Activated CD4-positive, alpha-beta T cell treated with anti-CD3 and anti-CD28 coated beads, Interleukin-2, amount 50 U/mL, for 16 hours (primary cell): ENCODE measurements around the gene POT1.
A peak's percentile ranks its signal among the peaks of the same experiment; 100 is the strongest.

Experiments
- DNase-seq: peaks from one replicate; pipeline ENCODE4 v3.0.0-alpha.2; 2020

POT1 gene

GRCh38 chr7:124908259-124908658, 21.4 kb downstream of the POT1 start:
- DNase-seq, result no peak

DNA sequence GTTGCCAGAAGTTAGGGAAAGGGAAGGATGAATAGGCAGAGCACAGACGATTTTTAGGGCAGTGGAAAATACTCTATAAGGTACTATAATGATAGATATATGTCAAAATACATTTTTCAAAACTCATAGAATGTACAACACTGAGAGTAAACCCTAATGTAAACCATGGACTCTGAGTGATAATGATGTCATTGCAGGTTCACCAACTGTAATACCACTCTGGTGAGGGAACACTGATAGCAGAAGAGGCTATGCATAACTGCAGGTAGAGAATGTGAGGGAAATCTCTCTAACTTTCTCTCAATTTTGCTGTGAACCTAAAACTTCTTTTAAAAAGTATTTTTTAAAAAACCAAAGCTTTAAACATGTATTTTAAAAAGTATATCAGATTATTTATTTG, 22.1 kb downstream of the POT1 start:
- DNase-seq, result no peak

DNA sequence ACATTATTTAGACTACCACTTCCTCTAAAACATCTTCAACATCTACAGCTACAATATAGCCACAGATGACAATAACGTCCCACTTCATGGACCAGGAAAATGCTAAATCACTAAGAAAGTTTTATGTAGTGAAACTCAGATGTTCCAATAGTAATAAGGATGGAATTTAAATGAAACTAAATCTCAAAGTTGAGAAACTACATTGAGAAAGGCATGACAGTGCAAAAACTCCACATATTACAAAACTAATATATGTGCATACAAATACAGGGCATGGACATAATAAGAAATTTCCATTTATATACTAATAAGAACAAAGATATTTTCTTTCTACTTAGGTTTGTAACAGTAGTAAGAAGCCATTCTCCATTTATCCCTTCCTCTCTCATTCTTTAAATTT, 31.1 kb downstream of the POT1 start:
- DNase-seq, result no peak

DNA sequence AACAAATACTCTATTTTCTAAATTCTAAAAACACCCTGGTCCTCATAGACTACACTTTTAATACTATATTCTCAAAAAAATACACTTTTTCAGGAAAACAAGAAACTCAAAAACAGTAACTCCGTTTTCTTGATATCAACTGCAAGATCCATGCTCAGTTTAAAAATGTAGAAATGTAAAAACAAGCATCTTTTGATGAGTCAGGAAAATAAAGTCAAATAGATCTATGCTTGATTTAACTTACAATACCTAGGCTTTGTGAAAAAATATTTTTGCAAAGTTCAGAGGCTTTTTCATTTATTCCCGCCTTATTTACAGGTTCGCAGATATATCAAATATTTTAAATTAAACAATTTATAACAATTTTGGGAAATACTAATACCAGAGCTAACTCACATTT, 33.6 kb downstream of the POT1 start:
- no peak for DNase-seq

GRCh38 chr7:124893140-124893827, 36.3 kb downstream of the POT1 start:
- DNase-seq, result peak; percentile 27

DNA sequence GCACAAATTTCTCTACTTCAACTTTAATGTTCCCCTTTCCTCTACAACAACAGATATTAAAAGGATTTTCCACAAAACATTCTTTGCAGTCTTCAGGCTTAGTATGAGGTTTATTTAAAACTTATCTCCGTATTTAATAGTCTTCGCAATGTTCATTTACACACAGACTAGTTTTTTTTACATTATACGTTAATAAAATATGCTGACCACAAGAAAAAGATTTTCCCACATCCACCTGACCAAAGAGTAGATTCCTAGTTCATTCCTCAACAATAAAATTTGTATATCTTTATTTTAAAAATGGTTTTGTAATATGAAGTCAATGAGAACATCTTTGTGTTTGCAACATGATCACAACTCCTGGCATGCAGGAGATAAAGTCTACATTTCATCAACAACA, 42.4 kb downstream of the POT1 start:
- no peak for DNase-seq

- no peak for DNase-seq
These were observed 47.6 kb downstream of the POT1 start for GRCh38 chr7:124881981-124882380.

DNA sequence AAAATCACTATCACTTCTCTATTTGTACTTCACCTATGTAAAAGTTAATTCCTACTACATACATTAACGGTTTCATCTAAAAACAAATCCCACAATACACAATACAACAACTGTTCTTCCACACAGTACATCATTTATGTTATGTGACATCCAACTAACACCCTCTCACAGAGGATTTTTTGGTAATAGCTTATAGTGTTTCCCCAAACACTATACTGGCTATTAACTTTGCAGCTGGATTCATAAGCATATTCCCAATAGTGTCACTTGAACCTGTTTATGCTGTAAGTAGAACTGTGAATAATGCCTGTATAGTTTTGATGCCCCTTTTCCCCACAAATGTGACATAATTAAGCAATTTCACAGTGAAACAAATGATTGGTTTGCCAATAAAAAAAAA, 49.9 kb downstream of the POT1 start:
- DNase-seq, result no peak

- DNase-seq, result no peak
These were observed 50.5 kb downstream of the POT1 start for GRCh38 chr7:124879103-124879502.

DNA sequence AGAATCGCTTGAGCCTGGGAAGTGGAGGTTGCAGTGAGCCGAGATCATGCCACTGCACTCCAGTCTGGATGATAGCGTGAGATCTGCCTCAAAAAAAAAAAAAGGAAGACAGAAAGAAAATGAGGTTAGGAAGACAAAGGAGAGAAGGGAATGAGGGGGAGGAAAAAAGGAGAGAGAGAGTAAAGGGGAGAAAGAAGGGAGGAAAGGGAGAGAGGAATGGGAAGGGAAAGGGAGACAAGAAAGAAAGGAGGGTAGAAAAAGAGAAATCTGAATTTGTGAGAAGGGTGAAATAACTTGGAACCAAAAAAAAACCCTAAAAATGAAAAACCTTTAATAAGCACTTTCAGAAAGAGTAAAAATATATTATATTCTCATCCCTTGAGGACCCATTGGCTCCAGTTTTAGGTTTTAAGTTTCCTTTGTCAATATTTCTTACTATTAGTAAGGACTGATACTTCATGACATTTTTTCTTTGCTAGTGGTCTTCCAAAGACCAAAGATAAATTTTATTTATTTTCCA, 54.9 kb downstream of the POT1 start:
- no peak for DNase-seq

DNA sequence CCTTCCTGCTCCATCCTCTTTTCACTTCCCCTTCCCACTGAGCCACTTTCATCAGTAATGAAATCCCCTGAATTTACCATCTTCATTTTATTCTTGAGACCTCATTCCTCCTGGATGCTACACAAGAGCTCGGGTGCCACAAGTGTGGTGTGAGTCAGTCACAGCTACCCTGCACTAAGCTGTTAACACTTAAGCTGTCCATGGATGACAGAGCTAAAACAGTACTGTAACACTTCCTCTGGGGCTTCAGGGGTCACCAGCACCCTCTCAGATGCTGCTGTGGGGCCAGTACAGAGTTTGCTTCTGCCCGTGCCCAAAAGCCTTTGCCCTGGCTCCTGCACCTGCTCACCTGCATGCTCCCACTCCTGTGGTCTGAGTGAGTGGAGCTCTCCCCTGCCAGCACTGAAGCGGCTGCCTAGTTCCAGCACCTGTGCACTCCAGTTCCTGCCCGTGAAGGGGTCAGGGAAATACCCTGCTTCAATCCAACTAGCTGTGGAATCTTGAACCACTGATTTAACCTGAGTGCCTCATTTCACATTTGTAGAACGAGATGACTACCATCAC, 71.9 kb downstream of the POT1 start:
- DNase-seq, result no peak

DNA sequence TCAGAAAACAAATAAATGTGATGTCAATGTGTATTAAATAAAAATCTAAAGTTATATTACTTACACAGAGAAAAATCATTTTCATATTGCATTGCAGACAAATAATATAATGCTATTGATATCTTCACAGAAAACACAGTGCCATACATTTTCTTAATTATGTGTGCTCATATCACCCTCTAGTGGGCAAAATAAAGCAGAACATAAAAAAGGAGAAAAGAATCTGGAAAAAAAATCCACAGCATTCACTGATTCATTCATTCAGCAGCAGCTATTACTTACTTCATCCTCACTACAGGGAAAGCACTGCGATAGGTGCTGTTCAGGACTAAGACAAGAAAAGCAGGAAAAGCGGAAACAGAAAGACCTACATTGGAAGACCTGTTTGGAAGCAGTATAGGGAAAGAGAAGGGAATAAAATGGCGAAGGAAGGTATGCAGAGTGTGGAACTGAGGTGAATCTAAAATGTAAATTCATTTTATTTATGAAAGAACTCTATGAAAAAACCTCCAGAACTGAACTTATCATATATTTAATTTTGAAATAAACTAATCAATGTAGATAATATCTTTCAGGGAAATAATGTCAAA, 73.2 kb downstream of the POT1 start:
- DNase-seq, result peak; percentile 26

GRCh38 chr7:124843336-124843735, 86.3 kb downstream of the POT1 start:
- DNase-seq, result no peak

DNA sequence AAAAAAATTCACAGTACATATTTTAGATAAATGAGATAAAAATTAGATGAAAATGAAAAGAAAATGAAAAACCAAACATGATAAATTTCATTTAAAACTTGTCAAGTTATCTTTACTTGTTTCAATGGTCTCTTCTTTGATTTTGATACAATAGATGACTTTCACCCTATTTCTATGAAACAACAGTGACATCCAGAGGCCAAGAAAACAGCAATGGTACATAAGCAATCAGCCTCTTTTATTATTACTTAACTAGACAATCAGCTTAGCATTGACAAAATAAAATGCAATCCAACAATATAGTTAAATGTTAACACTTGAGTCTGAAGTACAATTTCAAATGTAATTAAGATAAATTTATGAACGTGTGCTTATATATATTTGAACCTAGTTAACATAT, 89.2 kb downstream of the POT1 start:
- no peak for DNase-seq

DNA sequence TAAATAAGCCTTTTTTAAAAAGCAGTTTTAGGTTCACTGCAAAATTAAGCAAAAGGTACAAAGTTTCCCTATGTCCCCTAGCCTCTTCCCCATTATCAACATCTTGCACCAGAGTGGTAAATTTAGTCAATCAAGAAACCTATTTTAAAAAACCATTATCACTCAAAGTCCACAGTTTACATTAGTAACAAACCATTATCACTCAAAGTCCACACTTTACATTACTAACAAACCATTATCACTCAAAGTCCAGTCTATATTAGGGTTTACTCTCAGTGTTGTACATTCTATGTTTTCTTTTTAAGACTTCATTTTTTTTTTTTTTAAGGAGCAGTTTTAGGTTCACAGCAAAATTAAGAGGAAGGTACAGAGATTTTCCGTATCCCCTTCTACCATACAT, 89.9 kb downstream of the POT1 start:
- no peak for DNase-seq

- no peak for DNase-seq
These were observed 93.5 kb downstream of the POT1 start for GRCh38 chr7:124836173-124836572.

DNA sequence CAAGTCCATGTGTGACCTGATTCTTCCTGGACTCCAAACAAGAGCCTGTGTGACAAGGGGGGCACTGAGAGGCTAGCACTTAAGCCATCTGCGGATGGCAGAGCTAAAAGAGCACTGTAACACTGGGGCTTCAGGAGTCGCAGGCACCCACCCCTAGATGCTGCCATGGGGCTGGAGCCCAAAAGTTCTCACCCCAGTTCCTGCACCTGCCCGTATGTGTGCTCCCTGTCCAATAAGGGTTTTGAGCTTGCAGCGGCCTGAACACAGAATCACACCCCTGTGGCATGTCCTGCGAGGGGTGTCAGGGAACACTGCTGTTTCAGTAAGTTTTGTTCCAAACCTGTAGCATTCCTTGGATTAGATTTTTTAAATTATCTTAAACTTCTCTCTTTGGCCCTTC, 110.8 kb downstream of the POT1 start:
- DNase-seq, result no peak

- no peak for DNase-seq
These were observed 115.4 kb downstream of the POT1 start for GRCh38 chr7:124813994-124814798.

DNA sequence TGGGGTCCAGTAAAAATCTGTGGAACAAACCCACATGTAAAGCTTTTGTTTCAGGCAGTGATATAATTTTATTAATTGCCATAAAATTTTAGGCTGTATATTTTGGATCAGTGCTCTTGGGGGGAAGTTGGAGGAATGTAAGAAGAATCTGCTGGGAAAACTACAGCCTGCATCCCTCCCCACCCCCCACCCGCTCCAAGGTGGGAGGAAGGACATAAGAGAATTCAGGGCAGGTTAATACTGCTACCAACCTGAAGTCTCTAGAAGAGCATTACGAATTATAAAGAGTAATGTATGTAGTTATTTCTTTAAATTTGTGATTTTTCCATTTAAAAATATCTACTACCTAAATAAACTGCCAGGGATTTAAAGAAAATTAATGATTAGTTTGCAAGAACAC, 116.9 kb downstream of the POT1 start:
- no peak for DNase-seq

GRCh38 chr7:124811341-124811740, 118.3 kb downstream of the POT1 start:
- DNase-seq, result no peak

DNA sequence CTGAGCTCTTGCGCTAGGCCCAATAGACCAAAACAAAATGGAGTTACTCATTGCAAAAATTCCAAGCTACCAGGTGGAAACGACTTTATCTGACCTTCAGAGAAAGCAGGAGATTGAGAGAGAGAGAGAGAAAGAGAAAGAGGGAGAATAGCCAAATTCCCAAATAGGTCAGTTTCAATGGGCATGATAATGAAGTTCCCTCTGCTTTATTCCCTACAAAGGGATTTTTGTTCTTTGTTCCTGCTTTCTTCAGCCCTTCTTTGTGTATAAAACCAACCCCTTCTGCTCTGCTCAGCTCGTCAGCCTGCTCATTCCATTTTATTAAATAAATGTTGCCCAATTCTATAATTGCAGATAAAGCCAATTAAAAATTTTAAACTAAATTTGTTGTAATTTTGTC, 119.0 kb downstream of the POT1 start:
- DNase-seq, result no peak

- no peak for DNase-seq
These were observed 121.4 kb downstream of the POT1 start for GRCh38 chr7:124808206-124808605.

DNA sequence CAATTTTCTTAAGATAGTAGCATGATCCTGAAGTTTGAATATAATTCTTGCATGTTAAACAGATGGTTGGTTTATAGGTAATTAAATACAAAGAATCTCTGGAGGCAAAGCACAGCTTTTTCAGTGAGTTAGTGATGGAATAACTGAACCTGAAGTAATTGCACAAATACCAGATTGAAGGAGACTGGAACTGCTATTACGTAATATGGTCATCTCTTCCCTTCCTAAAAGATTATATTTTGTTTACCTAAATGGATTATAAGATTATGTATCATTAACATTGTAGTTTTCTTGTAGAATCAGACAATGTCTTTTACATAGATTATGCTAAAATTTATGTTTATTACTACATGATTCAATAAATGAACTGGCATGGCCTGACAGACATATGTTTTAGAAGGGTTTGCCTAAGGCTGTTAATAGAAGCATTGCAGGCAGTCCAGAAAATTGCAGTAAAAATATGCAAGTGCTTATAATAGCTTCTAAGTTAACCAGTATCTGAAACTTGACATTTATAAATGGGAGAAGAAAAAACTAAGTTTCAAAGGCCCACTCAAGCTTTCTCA, 128.2 kb downstream of the POT1 start:
- no peak for DNase-seq
